GM11168 (cell line): Measurements from ENCODE around the gene AHSA1.
"Not testable (repeated sequence)": the region's sequence is repeated elsewhere in the genome, so short reads cannot be mapped to it uniquely, and the experiment has no call there.

Experiments
- in situ Hi-C: fragments of 300-500 bp; cut with MboI; formaldehyde crosslinking; loops from one replicate; pipeline ENCODE4 v1.12.0; 2022; ENCODE audit warnings: low sequenced_read_pairs; ENCODE audit not compliant: unreplicated experiment

The AHSA1 gene

GRCh38 chr14:77457522-77458248 lies at the start of gene AHSA1, which contains the start of gene VIPAS39:
Gene AHSA1, plus strand, starts transcription at chr14:77458093. Its CDS starts 97 bp downstream, at chr14:77458190.
Gene VIPAS39, minus strand, starts transcription at chr14:77457601. Its CDS starts 3,499 bp downstream, at chr14:77454102.
- in situ Hi-C loops = no loop called here

DNA sequence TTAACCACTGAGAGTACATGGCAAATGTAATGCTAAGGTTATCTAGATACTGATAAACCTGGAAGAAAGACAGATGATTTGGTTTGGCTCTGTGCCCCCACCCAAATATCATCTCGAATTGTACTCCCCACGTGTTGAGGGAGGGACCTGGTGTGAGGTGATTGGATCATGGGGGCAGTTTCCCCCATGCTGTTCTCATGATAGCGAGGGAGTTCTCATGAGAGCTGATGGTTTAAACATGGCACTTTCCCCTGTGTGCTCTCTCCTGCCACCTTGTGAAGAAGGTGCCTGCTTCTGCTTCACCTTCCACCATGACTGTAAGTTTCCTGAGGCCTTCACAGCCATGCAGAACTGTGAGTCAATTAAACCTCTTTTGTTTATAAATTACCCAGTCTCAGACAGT lies 48.8 kb upstream of the AHSA1 start:
- in situ Hi-C loops = no loop called here

DNA sequence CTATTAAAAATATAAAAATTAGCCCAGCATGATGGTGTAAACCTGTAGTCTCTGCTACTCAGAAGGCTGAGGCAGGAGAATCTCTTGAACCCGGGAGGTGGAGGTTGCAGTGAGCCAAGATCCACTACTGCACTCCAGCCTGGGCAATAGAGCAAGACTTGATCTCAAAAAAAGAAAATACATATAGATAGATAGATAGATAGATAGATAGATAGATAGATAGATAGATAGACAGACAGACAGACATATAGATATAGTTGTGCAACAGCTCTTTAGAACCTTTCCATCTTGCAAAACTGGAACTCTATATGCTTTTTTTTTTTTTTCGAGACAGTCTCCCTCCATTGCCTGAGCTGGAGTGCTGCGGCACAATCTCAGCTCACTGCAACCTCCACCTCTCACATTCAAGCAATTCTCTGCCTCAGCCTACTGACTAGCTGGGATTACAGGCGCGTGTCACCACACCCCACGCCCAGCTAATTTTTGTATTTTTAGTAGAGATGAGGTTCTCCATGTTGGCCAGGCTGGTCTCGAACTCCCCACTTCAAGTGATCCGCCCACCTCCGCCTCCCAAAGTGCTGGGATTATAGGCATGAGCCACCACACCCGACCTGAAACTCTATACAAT lies 42.4 kb upstream of the AHSA1 start:
- in situ Hi-C loops = not testable (repeated sequence)

- in situ Hi-C loops = not testable (repeated sequence)
Measured at GRCh38 chr14:77416098-77416497, 41.8 kb upstream of the AHSA1 start.

- in situ Hi-C loops = no loop called here
Measured at GRCh38 chr14:77416836-77417235, 41.1 kb upstream of the AHSA1 start.

DNA sequence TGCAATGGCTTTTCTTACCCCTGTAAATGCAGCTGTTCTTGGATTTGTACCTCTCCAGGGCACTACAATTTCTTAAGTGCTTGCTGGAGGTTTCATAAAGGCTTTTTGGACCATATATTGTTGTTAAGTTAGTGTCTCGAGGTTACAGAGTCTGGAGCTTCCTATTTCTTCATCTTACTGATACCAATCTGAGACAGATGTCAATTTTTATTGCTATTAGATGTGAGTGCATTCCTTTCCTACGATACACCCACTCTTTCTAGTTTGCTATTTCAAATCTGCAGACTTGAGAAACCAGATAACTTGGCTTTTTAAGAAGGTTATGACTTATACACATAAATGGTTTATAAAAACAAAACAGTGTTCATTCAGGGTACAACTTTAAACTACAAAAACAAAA lies 36.7 kb upstream of the AHSA1 start:
- in situ Hi-C loops = no loop called here

DNA sequence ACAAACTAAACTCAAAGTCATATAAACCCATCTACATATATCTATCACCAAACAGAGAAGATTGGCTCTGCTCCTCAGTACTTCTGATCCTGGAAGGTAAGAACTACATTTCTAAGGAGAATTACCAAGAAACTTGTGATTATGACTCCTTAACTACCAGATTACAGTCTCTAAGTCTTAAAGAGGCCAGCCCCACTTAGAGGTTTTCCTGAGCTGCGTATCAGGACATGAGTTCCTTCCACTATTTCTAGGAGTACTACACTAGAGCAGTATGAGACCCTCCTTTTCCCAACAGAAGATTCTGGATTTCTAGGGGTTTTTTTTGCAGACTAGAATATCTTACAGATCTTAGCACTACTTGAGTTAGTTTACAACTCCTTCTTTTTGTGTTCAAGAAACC lies 34.5 kb upstream of the AHSA1 start, which contains the start of gene NOXRED1:
Gene NOXRED1, minus strand, starts transcription at position 101 of the 400 bp plus-strand sequence. CDS start 634 bp downstream, outside the sequence.
- in situ Hi-C loops = no loop called here

DNA sequence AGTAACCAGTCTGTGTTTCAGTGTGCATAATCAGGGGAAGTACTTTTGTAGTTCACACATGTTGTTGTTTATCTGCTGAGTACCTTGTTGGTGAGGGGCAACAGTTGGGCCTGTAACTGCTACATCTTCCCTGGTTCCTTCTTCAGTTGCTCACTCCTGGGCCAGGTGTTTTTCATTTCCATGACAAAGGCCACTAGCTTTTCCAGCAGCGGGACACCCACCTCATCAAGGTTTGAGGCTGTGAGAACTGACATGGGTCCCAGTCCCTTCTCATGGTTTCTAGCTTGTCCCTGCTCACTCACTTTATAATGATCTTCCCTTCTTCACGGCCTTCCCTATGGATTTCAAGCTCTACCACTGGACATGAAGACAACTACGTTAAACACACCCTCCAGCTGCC lies 33.0 kb upstream of the AHSA1 start:
- in situ Hi-C loops = no loop called here

DNA sequence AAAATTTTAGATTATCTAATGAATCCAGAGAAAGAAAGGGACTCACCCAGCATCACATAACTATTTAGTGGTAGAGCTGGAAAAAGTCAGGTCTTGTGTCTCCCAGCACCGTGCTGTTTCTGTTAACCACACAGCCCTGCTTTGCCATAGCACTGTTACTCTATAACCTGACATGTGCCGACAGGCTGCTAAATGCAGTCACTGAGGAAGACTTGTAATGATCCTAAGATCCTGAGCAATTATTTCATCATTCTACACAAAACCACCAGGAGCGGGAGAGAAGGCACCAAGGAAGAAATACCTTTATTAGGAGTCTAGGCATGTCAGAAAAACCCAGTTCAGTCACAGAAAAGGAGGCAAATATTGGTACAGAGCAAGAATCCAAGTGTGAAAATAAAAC lies 31.5 kb upstream of the AHSA1 start:
- in situ Hi-C loops = no loop called here

DNA sequence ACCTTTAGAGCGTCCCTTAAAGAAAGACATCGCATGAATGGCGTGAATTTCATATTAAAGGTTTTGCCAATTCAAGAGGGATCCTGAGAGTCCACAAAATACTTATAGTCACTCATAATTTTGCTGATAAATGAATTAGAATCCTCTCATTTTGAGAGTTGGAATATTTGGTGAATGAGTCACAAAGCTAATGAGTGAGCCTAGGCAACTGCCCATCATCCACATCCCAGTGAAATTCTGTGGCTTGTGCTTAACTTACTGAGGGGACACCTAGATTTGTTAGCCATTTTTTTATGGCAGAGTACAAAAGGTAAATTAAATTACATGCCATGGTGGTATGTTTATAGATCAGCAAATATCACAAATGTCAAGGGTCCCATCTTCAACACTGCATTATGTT lies 21.9 kb upstream of the AHSA1 start:
- in situ Hi-C loops = no loop called here

- in situ Hi-C loops = no loop called here
Measured at GRCh38 chr14:77438596-77438995, 19.3 kb upstream of the AHSA1 start.

- in situ Hi-C loops = no loop called here
Measured at GRCh38 chr14:77439861-77440260, 18.0 kb upstream of the AHSA1 start.

- in situ Hi-C loops = no loop called here
Measured at GRCh38 chr14:77442196-77442595, 15.7 kb upstream of the AHSA1 start.

- in situ Hi-C loops = no loop called here
Measured at GRCh38 chr14:77455966-77456640, 1.8 kb upstream of the AHSA1 start.

DNA sequence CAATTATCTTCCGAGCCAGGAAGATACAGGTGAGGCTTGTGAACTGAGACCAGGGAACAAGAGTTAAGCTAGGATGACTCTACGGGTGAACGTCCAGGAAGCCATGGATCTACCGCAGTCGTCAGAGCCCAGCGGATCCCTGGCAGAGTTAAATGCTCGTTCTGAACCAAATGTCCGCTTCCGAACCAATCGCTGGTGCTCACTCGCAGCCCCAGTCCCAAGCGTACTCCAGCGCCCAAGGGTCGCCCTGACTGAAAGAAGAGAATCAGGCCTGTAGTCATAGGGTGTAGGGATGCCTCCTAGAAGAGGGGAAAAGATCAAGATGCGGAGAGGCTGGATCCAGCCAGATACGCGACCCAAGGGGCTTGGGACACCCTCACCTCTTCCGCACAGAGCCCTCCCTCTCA lies 775 bp upstream of the AHSA1 start:
- in situ Hi-C loops = no loop called here

- in situ Hi-C loops = no loop called here
Measured at GRCh38 chr14:77458249-77458950, 507 bp downstream of the AHSA1 start.

- in situ Hi-C loops = no loop called here
Measured at GRCh38 chr14:77459072-77459723, 1.3 kb downstream of the AHSA1 start.

DNA sequence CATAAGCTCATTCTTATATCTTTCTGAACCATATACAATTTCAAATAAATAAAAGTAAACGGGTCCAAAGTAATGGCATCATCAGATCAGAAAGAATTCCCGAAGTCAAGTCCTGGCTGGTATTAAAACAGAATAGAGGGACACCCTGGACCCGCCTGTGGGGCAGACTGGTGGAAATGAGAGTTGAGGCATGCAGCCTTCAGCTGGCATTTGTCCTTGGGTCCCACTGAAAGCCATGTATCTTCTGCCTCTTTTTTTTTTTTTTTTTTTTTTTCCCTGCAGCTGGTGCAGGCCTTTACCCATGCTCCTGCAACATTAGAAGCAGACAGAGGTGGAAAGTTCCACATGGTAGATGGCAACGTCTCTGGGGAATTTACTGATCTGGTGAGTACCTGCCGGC lies 9.9 kb downstream of the AHSA1 start:
- in situ Hi-C loops = no loop called here

DNA sequence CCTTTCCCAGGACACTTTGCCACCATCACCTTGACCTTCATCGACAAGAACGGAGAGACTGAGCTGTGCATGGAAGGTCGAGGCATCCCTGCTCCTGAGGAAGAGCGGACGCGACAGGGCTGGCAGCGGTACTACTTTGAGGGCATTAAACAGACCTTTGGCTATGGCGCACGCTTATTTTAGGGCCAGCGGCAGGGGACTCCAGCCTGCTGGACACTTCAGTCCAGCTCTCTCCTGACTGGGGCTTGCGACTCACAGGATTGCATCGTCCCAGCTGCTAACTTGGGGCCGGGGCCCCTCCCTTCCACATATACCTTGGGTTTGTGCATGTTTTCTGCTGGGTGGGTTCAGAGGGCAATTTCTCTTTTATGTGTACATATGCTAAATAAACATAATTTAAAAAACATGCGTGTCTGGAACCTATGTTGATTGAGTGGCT lies 11.2 kb downstream of the AHSA1 start:
- in situ Hi-C loops = no loop called here

DNA sequence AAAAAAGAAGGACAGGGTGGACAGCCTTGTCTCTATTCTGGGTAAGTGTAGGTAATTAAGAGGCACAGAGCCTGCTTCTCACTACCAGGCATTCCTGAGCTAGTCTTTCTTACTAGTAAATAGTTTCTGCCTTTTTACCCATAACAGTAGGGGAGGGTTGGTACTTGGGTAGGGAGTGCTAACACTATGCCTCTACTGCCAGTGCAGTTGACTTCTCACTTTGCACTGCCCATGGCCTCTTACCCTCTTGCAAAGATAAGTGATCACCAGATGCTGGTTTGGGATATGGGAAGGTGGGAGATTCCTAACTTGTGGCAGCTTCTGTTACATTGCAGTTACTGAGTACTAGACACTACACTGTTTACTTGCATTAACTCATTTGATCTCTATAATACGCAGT lies 11.6 kb downstream of the AHSA1 start:
- in situ Hi-C loops = no loop called here
